GM12801 (cell line): ENCODE data around the gene DMD.

Source experiments
- TF ChIP-seq, protein P1 (sequence below): IDR thresholded peaks from one replicate; pipeline ENCODE4 v1.5.1; 2011; ENCODE audit warnings: control low read depth; ENCODE audit not compliant: insufficient read length; ENCODE audit errors: extremely low read depth

Gene DMD

DNA sequence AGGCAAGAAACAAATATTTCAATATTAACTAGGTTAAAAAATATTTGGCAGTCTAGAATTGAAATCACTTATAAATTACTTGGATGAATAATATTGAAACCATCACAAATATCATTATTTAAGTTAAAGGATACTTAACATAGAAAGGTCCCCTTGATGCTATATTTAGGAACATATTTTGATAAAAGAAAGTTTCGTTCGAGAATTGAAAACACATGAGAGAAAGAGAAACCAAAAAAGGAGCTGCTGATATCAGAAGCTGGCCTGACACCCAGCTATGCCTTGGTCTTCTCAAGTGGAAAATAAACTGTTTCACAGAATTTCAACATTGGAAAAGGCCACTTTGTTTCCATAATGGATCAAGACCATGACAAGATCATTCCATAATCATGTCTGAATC lies 762.4 kb downstream of the DMD start:
- TF ChIP-seq, protein P1, sequence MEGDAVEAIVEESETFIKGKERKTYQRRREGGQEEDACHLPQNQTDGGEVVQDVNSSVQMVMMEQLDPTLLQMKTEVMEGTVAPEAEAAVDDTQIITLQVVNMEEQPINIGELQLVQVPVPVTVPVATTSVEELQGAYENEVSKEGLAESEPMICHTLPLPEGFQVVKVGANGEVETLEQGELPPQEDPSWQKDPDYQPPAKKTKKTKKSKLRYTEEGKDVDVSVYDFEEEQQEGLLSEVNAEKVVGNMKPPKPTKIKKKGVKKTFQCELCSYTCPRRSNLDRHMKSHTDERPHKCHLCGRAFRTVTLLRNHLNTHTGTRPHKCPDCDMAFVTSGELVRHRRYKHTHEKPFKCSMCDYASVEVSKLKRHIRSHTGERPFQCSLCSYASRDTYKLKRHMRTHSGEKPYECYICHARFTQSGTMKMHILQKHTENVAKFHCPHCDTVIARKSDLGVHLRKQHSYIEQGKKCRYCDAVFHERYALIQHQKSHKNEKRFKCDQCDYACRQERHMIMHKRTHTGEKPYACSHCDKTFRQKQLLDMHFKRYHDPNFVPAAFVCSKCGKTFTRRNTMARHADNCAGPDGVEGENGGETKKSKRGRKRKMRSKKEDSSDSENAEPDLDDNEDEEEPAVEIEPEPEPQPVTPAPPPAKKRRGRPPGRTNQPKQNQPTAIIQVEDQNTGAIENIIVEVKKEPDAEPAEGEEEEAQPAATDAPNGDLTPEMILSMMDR = no peak

DNA sequence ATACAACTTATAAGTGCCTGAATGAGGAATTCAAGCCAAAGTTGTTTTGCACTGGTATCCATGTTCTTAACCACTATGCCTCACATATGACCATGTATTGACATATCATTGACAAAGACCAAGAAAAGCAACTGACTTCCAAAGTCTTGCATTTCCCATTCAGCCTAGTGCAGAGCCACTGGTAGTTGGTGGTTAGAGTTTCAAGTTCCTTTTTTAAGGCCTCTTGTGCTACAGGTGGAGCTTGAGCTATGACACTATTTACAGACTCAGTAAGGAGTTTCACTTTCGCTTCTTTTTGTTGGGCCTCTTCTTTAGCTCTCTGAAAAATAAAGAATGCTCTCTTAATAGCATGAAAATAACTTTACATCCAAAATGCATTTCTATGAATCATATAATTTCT lies 763.0 kb downstream of the DMD start:
- TF ChIP-seq, protein P1 = no peak

DNA sequence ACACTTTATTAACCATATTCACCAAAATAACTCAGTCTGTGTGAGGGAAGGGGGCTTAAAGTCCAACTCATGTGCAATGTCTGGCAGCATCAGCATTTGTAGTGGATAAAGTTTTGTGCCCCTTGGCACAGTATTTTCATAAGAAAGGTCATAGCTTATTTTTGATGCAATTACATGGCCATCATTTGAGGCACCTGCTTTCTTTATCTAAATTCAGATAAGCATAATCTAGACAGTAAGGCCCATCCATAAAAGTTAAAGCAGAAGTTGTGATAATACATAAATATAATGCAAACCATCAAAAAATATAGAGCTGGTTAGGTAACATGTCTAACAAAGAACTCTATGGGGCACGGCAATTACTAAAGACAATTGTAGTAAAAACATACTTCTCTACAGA lies 763.7 kb downstream of the DMD start:
- TF ChIP-seq, protein P1 = no peak

DNA sequence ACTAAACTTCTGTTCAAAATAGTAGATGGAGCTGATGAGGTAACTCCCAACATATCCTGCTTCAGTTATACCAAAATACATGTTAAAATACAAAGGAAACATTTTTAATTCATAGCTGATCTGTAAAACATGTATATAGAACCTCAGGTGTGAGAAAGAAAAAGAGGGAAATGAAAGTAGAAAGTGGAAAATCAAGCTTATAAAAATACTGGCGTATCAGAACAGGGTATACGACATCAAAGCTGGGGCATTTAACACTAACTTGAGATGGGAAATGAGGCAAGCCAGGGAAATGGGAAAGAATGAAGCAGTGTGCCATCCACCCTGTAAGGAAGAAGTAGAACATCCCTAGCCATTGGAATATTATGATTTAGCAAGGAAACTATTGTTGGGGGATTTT lies 767.5 kb downstream of the DMD start:
- TF ChIP-seq, protein P1 = no peak

DNA sequence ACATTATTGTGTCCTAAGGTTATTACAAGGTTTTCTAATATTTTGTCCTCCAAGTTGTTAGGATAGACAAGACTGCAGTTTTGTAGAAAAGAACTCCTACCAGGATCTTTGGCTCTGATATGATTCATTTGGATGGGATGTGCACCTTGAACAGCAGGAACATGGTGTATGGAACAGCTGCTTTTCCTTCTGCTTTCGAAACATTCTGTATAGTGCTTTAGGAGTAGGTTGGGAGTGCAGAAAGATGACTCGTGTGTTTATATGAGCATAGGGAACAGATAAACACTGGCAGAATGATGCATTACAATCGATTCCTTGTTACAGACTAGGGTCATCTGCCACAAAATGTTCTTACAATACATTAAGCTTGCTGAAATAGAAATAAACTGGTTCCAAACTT lies 790.1 kb downstream of the DMD start:
- TF ChIP-seq, protein P1 = no peak

DNA sequence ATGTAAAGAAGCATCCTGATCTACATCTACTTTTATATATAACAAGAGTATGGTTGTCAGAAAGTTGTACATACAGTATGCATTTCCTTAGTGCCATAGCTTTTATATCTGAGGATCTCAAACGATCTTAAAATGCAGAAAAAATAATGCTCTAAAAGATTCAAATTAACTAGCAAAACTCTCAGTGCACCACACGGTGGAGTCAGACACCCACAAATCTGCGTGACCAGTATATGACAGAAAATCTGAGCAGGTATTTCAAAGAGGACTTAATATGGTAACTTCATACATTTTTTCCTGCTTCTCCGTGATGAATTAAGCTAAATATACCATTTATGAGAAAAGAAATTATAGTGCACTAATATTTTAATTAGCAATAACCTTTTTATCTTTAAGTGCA lies 803.0 kb downstream of the DMD start:
- TF ChIP-seq, protein P1 = no peak

DNA sequence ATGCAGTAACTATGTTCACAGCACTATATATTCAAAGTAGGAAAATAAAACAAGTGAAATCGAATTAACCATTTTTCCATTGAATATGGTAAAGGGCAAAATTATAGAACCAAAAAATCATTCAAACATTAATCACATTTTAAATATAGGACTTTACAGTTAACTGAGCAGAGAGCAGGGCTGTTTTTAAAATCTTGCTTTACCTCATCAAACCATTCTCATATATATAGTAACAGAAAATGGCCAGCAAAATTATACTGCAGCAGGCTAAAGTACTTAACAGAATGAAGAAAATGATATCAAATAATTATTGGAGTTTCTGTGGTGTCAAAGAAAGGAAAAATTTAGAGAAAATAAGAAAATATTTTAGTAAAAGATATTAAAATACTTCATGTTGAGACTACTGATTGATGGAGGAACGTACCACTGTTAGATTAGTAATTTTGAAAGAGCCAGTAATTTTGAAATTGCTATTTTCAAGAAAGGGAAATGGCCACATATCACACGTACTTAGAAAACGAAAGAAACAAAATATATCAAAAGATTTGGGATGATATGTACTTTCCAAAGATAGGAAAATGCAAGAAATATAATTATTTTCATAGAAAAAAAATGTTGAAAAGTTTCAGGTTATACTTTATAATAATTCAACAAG lies 813.7 kb downstream of the DMD start:
- TF ChIP-seq, protein P1 = no peak
